ENCODE data around the gene UQCRFS1. TPM values are rescaled to one million over a fixed set of nuclear protein-coding genes. Genes with fewer than 3 reads are reported as not detected.

The UQCRFS1 gene
- total RNA-seq, 1 experiment from 2014 or later = 43.4 TPM

DNA sequence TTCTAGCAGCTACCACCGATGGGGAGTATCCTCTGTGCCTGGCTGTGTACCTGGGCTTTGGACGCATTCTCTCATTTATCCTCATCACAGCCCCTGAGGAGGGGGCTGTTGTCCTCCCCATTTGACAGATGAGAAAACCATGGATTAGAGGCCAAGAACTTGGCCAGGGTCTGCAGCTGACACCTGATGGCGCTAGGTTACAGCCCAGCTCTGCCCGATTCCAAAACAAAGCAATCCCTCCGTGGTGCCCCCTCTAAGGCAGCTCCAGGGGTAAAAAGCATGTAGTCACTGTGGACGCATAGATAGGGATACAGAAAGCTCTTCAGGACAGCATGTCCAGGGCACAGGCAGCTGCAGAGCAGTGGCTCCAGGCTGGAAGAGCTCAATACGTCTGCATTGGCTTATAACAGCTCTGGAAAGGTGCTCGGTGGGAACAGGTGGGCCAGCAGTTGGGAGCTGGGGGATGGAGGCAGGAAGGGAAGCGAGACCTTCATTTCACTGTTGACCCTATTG, 35.4 kb upstream of the UQCRFS1 start:
- TF ChIP-seq, protein P1, sequence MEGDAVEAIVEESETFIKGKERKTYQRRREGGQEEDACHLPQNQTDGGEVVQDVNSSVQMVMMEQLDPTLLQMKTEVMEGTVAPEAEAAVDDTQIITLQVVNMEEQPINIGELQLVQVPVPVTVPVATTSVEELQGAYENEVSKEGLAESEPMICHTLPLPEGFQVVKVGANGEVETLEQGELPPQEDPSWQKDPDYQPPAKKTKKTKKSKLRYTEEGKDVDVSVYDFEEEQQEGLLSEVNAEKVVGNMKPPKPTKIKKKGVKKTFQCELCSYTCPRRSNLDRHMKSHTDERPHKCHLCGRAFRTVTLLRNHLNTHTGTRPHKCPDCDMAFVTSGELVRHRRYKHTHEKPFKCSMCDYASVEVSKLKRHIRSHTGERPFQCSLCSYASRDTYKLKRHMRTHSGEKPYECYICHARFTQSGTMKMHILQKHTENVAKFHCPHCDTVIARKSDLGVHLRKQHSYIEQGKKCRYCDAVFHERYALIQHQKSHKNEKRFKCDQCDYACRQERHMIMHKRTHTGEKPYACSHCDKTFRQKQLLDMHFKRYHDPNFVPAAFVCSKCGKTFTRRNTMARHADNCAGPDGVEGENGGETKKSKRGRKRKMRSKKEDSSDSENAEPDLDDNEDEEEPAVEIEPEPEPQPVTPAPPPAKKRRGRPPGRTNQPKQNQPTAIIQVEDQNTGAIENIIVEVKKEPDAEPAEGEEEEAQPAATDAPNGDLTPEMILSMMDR (IDR thresholded peaks at IDR 0.05; ENCODE audit: unreplicated experiment) = no peak
- CTCF ChIA-PET = interaction anchor here (0.6 kb wide), 1 partner anchor 290 kb away, joined by 4 read pairs; no protein-coding TSS in a partner anchor
- Mint-ChIP-seq H3K9me3 (ENCODE audit: low read depth, unreplicated experiment) (no peaks in the 10 kb centered on the region), H3K36me3 (ENCODE audit: insufficient read depth, unreplicated experiment) (no peaks in the 10 kb centered on the region), H3K27ac (ENCODE audit: unreplicated experiment) (no peak overlapping the region), H3K4me3 (ENCODE audit: low read depth, unreplicated experiment) (no peak overlapping the region), H3K4me1 (ENCODE audit: low read depth, unreplicated experiment) (no peaks in the 10 kb centered on the region), H3K27me3 (ENCODE audit: unreplicated experiment) (peaks cover 46% of the 10 kb centered on the region)
- BruUV-seq (replicated peaks) = no TSS peak
- no peak for DNase-seq
- intact Hi-C loops (cut with micrococcal nuclease; ENCODE audit: unreplicated experiment) = no loop called here

DNA sequence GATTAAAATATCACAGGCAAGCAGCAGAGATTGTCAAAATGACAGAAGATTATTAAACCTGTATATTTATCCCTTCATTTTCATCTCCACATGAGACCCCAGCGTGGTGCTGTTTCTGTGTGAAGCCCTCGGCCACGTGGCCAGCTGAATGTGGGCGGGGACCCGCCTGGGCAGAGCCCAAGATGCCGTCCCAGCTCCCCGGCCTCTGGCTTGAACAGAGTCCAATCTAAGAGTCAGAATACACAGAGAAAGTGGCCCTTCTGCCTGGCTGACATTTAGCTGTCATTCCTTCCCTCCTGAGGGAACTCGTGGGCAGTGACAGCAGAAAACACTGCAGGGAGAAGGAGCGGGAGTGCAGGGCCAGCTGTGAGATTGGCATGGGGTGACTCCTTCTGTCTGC, 34.9 kb upstream of the UQCRFS1 start:
- no peaks in the 10 kb centered on the region for H3K36me3 Mint-ChIP-seq (ENCODE audit: insufficient read depth, unreplicated experiment)
- H3K4me1 Mint-ChIP-seq (ENCODE audit: low read depth, unreplicated experiment) = no peaks in the 10 kb centered on the region
- H3K4me3 Mint-ChIP-seq (ENCODE audit: low read depth, unreplicated experiment) = no peak overlapping the region
- H3K27me3 Mint-ChIP-seq (ENCODE audit: unreplicated experiment) = peaks cover 46% of the 10 kb centered on the region
- no peaks in the 10 kb centered on the region for H3K9me3 Mint-ChIP-seq (ENCODE audit: low read depth, unreplicated experiment)
- H3K27ac Mint-ChIP-seq (ENCODE audit: unreplicated experiment) = no peak overlapping the region
- DNase-seq = no peak
- TF ChIP-seq, protein P1 (IDR thresholded peaks at IDR 0.05; ENCODE audit: unreplicated experiment) = no peak
- no TSS peak for BruUV-seq (replicated peaks)
- intact Hi-C loops (cut with micrococcal nuclease; ENCODE audit: unreplicated experiment) = no loop called here
- CTCF ChIA-PET = interaction anchor here (0.6 kb wide), 1 partner anchor 290 kb away, joined by 4 read pairs; no protein-coding TSS in a partner anchor

- Mint-ChIP-seq H3K36me3 (ENCODE audit: insufficient read depth, unreplicated experiment) (no peaks in the 10 kb centered on the region), H3K4me1 (ENCODE audit: low read depth, unreplicated experiment) (no peaks in the 10 kb centered on the region), H3K27ac (ENCODE audit: unreplicated experiment) (no peak overlapping the region), H3K4me3 (ENCODE audit: low read depth, unreplicated experiment) (no peak overlapping the region), H3K9me3 (ENCODE audit: low read depth, unreplicated experiment) (no peaks in the 10 kb centered on the region), H3K27me3 (ENCODE audit: unreplicated experiment) (peaks cover 46% of the 10 kb centered on the region)
- no peak for DNase-seq
- CTCF ChIA-PET = no interaction called here
- TF ChIP-seq, protein P1 (IDR thresholded peaks at IDR 0.05; ENCODE audit: unreplicated experiment) = no peak
- no TSS peak for BruUV-seq (replicated peaks)
- intact Hi-C loops (cut with micrococcal nuclease; ENCODE audit: unreplicated experiment) = no loop called here
These were observed 34.5 kb upstream of the UQCRFS1 start for GRCh38 chr19:29247471-29247870.

GRCh38 chr19:29247051-29247450, 34.1 kb upstream of the UQCRFS1 start:
- intact Hi-C loops (cut with micrococcal nuclease; ENCODE audit: unreplicated experiment) = no loop called here
- Mint-ChIP-seq H3K4me3 (ENCODE audit: low read depth, unreplicated experiment) (no peak overlapping the region), H3K4me1 (ENCODE audit: low read depth, unreplicated experiment) (no peaks in the 10 kb centered on the region), H3K9me3 (ENCODE audit: low read depth, unreplicated experiment) (no peaks in the 10 kb centered on the region), H3K27ac (ENCODE audit: unreplicated experiment) (no peak overlapping the region), H3K36me3 (ENCODE audit: insufficient read depth, unreplicated experiment) (no peaks in the 10 kb centered on the region), H3K27me3 (ENCODE audit: unreplicated experiment) (peaks cover 43% of the 10 kb centered on the region)
- no peak for DNase-seq
- TF ChIP-seq, protein P1 (IDR thresholded peaks at IDR 0.05; ENCODE audit: unreplicated experiment) = no peak
- CTCF ChIA-PET = interaction anchor here (0.6 kb wide), 1 partner anchor 657 kb away, joined by 3 read pairs; no protein-coding TSS in a partner anchor
- BruUV-seq (replicated peaks) = no TSS peak
